HG02852 (cell line): Measurements from ENCODE around the gene SLCO3A1.

ENCODE experiments used
- ATAC-seq: cut with Tn5 transposase; IDR thresholded peaks from one replicate; pipeline ENCODE4 v1.9.1; 2021; ENCODE audit warnings: mild to moderate bottlenecking, moderate library complexity; ENCODE audit not compliant: unreplicated experiment

Gene SLCO3A1

DNA sequence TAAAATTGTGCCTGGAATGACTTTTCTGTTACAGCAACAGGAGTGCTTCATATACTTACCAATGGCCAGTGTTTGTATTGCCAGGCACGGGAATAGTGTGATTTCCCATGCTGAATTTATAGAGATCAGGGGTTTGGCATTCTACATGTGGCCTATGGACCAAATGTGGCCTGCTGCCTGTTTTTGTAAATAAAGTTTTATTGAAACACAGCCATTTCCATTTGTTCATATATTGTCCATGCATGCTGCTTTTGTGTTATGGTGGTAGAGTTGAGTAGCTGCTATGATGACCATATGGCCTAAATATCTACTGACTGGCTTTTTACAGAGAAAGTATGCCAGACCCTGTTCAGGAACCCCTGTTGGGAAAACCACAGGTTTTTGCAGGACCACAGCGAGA is 55.6 kb downstream of the SLCO3A1 start:
- no peak for ATAC-seq

DNA sequence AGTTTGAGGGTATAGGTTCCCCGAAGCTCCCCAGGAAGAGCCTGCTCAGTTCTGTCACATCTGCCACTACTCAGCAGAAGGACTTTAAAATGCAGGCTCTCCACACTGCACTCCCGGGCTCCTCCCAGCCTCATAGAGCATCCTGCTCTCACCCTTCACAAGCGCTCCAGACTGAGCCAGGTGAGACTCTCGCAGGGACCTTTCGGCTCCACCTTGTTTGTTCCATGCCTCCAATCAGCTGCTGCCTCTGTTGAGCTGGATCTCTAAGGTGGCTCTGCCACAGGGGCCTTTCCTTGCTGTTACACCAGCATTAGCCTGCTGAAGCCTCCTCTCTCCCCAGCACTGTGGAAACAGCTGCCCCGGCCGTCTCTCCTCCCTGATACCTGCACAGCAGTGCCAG is 56.1 kb downstream of the SLCO3A1 start:
- no peak for ATAC-seq

DNA sequence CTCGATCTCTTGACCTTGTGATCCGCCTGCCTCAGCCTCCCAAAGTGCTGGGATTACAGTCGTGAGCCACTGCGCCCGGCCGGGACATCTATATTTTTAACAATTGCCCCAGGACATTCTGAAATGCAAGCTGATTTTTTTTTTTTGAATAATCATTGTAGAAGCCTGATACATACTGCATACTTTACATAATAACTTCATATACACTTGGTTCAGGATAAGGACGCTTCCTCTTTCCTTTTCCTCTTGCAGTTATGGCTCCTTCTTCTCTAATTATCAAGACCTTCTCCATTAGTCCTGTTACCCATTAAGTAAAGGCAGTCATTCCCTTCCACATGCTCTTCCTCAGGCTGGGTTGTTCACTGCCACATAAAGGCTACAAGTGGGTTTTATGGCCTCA is 58.3 kb downstream of the SLCO3A1 start:
- no peak for ATAC-seq

DNA sequence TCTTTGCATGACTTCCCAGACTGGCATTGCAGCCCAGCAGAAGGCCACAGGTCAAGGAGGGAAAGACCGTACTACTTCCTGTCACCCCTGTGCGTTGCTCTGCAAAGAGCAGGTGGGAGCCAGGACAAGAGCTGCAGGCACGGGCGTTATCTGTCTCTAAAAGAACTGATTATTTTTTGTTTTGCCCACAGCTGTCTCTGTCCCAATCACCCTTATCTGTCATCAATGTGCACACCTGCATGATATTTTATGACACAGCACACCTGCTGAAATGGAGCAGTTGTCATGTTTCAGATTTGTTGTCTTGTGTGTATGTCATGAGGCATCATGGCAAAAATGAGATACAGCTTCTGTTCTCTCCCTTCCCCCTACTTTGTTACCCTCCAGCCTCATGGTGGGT is 58.8 kb downstream of the SLCO3A1 start:
- ATAC-seq = no peak

DNA sequence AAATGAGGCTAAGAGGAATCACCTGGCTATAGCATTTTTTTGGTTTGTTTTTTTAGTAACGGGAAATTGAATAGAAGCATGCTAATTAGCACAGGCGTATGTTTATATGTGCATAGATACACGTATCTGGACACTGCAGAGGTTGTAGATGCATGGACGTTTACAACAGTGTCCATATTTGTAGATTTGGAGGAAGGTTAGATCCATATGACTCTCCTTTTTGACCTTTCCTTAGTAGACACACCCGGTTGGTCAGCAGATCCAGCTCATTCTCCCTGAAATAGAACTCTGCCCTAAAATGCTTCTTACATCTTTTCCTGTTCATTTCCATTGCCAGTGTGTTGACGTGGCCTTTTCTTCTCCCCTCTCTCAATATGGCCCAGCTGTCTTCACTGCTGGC is 60.1 kb downstream of the SLCO3A1 start:
- no peak for ATAC-seq

DNA sequence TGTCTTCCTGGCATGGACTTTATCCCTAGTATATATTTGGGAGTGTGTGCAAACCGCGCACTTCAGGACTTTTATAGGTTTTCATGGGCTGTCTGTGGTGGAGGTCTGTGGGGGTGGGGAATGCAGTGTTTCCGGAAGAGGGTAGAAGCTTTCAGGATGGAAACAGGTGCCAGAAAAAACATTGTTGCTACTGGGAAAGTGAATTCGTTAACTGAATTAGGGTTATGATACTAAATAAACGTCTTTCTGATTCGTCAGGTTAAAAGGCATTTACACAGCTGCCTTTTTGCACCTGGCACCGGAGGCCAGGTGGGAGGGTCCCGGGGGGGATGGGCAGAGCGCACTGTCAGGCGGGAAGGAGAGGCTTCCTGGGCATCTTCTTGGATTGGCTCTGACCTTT is 62.1 kb downstream of the SLCO3A1 start:
- ATAC-seq = no peak

DNA sequence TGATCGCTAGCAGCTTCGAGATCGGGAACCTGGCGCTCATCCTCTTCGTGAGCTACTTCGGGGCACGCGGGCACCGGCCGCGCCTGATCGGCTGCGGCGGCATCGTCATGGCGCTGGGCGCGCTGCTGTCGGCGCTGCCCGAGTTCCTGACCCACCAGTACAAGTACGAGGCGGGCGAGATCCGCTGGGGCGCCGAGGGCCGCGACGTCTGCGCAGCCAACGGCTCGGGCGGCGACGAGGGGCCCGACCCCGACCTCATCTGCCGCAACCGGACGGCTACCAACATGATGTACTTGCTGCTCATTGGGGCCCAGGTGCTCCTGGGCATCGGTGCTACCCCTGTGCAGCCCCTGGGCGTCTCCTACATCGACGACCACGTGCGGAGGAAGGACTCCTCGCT is 62.5 kb downstream of the SLCO3A1 start:
- no peak for ATAC-seq

DNA sequence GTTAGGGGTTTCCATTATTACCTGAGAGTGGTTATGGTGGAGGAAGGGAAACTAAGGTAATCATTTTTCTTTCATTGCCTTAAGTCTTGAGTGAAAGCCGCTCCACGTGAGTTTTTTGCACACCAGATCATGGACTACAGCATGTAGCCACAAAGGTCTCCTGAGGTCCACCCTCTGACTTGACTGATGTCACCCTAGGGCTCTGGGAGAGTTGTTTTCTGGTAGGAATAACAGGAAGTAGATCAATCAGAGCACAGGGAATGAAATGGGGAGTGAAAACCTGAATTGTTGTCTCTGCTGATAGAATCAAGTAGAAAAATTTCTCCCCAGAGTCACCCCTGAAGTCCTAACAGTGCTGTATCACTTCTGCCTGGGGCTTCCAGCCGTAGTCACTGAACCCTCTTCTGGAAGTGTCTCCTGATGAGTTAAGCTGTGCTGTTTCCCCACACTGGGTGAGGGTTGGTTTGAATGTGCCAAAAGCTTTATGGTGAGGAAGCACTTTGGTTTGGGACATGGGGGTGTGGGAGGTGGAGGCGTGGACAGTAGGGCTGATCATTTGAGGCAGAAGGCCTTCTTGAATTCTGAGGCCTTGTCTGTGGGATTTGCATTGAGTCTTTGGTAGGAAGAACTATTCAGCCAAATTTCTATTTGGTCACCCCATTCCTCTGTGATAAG is 64.3 kb downstream of the SLCO3A1 start:
- no peak for ATAC-seq

DNA sequence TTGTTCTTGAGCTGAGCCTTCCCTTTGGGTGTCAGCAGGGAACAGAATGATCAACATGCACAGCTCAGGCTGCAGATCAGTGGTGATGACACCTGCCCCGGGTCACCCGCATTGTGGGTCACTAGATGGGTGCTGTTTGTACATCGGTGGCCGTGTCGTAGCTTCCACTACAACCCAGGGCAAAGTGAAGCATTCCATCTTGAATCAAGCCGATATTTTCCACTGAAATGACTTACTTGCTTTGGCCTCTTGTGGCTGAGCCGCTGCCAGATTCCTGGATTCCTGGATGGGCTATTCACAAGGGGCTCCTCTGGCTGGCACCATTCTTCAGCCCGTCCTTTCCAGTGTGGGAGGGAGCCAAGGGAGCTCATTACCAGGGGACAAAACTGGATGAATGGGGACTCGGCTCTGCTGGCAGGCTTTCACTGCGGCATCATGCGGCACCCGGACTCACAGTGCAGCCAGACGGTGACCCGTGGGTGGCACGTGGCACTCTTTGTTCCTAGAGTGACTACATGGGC is 65.6 kb downstream of the SLCO3A1 start:
- ATAC-seq = no peak

DNA sequence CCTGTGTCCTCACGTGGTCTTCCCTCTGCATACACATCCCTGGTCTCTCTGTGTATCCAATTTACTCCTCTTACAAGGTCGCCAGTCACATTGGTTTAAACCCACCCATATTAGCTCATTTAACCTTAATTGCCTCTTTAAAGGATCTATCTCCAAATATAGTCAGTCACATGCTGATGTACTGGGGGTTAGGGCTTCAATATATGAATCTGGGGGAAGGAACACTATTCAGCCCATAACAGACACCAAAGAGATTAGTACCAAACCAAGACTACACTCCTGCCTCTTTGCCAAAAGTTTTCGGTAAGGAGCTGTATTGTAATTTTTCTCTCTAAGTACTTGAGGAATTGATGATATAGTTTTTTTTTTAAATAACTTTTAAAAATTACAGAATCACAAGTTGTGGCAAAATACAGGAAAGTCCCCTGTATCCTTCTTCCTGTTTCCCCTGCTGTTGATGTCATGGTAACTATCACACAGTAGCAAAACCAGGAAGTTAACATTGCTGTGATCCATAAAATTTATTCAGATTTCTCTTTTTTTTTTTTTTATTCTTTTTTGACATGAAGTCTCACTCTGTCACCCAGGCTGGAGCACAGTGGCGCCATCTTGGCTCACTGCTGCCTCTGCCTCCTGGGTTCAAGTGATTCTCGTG is 67.8 kb downstream of the SLCO3A1 start:
- ATAC-seq = no peak

DNA sequence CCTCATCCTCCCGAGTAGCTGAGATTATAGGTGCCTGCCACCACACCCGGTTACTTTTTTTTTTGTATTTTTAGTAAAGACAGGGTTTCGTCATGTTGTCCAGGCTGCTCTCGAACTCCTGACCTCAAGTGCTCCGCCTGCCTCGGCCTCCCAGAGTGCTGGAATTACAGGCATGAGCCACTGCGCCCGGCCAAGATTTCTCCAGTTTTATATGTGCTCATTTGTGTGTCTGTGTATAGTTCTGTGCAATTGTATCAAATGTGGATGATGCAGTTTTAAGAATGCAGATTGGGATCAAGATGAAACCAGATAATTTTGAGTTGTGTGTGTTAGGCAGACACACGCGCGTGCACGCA is 68.3 kb downstream of the SLCO3A1 start:
- ATAC-seq = no peak

DNA sequence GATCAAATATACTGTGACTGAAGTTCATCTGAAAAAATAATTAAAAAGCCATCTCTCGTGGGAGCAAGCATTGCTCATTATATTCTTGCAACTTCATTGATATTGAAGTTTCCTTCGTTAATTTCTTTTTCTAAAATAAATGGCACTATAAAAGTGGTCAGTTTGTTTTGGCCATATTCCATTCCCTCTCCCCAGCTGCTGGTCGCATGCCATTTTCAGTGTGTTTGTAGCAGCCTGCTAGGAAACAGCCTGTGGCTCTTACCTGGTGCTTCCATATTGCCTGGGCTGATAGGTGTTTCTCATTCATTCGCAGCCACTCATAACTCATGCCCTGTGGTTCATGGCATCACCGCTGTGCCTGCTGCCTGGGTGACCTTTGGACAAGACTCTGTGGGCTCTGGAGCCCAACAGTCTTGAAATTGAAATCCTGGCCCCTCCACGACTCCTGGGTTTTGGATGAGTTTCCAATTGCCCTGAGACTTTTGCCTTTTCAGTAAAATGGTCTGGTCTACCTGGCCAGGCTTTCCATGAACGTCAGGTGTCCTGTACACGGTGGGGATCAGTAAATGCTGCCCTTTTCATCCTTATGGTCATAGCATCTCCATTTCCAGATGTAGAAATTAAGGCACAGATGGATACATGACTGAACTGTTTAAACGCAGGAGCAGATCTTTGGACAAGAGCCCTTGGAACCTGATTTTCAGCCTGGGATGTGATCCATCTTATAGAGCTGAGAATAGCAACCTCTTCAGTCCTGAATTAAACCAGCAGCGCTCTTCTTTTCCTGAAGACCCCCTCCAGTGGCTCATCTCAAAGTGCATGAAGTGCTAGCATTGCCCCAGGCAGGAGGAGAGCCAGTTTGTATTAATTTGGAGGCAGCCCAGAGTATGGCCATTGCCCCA is 69.4 kb downstream of the SLCO3A1 start:
- no peak for ATAC-seq

DNA sequence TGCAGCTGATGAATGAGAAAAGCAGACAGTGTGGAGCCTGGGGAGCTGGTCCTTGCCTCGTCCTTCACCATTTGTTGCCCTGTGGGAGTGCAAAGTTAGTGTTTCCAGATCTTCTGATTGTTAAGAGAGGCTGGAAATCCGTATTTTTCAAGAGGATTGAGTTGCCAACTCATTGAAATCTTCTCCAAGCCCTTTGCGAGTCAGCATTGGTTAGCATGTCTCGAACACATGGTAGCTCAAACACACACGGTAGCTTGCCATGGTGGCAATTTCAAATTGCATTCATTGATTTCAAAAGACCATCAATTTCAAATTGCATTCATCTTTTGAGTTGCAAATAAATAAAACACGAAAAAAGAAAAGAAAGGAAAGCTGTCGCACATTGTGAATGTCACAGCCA is 70.7 kb downstream of the SLCO3A1 start:
- no peak for ATAC-seq

DNA sequence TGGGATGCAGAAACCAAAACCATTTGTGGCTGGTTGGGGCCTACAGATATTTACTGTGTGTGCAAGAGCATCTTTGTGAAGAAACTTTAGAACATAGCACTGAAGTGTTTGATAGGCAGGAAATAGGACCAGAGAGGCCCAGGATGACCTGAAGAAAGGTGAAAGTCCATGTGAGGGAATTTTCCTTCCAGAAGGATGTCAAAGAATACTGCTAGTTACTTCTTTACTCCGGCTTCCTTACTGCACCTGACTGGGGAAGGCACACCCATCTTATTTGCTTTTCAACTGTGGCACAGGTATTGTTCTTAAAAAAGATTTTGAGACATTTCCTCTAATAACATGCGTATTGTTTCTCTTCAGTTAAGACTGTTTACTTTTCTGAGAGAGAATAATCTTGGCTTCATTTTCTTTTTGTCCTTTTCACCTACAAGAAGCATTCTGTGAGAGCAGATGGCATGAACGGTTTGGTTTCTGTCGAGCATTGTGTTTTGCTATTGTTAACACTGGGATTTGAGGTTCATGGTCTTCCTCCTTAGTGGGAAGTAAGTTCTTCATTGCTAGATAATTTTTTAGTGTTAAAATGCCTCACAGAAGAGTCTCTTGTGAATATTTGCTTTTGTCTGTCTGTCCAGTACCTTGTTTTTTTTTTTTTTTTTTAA is 71.5 kb downstream of the SLCO3A1 start:
- no peak for ATAC-seq

DNA sequence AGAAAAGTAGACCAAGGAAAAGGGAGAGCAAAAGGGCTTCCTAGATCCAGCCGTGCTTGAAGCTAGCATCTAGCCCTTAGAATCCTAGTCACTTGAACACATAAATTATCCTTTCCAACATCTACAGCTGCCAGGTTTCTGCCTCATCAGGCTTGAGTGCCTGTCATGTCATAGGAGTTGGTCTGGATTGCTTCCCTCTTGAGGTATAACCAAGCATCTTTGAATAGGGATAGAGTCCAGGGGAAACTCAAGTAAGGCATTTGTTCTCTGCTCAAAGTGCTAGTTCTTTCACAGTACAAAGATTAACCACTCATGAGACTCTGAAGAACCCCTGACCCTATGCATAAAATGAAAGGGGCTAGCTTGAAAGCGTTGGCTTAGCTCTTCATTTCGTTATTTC is 72.3 kb downstream of the SLCO3A1 start:
- ATAC-seq = no peak

DNA sequence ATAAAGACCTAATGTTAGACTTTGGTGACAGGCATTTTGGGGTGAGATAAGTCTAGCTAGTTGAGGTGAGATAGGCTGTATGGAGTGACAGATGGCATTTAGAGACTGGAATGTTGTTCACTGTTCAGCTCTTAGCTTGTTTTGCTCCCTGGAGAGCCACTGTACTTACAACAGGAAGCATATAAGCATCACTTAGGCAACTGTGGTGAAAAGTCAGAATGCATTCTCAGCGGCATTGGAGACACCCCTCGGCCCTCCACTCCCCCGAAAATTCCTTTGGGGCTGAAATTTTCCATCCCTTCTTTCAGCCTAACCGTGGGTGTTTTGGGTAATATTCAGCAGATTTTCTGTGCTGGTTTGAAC is 73.4 kb downstream of the SLCO3A1 start:
- no peak for ATAC-seq

DNA sequence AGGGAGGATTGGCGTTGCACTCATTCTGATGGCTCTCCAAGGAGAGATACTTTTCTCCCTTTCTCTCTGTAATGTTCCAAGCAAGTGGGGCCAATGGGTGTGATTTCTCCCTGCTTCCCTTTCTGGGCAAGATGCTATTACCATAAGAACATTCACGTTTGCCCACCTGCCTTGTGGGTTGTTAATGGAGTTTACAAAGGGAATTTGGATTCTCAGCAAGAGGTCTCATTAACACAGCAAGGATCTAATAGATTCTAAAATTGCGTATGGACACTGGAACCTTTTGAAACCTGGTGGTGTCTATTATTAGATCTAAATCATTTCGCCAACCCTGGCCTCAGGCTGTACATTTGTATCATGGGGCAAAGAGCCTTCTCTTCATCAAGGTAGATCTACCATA is 74.1 kb downstream of the SLCO3A1 start:
- no peak for ATAC-seq

DNA sequence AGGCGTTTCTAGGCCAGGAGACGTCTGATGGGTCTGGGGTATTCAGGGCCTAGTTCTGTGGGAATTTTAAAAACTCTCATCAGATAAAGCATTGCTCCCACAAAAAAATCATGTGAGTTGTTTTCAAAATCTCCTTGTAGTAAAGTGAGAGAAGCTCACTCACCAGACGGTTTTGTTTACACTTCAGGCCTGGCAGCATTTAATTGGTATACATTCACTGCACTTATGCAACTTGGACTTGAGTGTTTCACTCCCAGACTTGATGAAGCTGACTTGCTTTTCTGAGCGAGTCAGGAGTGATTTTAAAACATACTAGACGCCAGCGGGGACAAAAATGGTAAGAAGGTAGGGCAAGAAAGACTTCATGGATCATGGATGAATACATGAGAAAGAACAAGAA is 75.2 kb downstream of the SLCO3A1 start:
- ATAC-seq = no peak

DNA sequence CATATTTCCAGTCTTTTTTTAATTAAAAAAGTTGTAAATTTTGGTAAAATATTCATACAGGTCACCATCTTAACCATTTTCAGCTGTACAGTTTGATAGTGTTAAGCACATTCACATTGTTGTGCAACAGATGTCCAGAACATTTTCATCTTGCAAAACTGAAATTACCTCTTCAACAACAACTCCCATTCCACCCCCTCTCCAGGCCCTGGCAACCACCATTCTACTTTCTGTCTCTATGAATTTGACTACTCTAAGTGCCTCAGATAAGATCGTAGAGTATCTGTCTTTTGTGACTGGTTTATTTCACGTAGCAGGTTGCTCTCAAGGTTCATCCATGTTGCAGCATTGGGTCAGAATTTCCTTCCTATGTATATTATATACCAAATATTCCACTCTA is 76.0 kb downstream of the SLCO3A1 start:
- no peak for ATAC-seq

DNA sequence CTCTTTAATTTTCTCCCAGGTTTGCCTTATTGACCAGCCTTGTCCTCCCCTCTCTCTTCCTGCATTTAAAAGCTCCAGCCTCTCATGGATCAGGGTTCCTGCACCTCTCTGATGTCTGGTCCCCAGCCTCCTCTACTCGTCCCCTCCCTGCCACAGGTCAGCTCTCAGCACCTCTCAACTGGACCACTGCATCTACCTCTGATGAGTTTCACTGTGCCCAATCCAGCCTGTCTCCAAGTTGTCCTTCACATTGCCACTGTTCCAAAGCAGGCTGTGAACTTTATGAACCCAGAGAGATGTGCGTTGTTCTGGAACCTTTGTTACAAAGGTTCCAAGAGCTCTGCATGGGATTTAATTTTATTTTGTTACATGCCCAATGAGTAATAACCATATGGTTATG is 76.6 kb downstream of the SLCO3A1 start:
- ATAC-seq = no peak

DNA sequence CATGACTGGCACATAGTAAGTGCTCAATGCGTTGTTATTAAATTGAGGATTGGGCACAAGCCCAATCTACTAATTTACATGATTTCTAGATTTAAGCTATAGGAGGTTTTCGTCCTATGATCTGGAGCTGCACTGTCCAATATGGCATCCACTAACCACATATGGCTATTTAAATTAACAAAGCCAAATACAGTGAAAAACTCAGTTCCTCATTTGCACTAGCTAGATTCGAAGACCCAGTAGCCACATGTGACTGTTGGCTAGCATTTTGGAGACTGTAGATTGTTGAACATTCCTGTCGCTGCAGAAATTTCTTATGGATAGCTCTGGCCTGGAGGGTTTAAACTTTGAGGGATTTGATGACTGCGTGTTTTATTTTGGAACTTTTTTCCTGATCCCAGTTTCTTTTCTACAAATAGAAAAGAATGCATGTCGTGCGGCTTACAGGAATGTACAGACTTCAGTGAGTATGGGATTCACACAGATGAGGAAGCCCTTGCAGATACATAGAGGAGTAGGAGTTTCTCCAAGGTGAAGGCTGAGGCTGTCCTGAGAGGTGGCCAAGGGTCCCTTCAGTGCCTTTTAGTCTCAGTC is 82.8 kb downstream of the SLCO3A1 start:
- ATAC-seq = no peak
